Erythroblast (primary cell): ENCODE results near the gene GJB3.

ENCODE experiments used
- GATA1 ChIP-seq: IDR thresholded peaks from 2 replicates; pipeline ENCODE4 v1.6.1; 2011; ENCODE audit warnings: low read depth, mild to moderate bottlenecking, control low read depth, low read length, moderate library complexity
- POLR2A ChIP-seq: IDR thresholded peaks from 2 replicates; pipeline ENCODE4 v1.6.1; 2011; ENCODE audit warnings: mild to moderate bottlenecking, low read length

DNA sequence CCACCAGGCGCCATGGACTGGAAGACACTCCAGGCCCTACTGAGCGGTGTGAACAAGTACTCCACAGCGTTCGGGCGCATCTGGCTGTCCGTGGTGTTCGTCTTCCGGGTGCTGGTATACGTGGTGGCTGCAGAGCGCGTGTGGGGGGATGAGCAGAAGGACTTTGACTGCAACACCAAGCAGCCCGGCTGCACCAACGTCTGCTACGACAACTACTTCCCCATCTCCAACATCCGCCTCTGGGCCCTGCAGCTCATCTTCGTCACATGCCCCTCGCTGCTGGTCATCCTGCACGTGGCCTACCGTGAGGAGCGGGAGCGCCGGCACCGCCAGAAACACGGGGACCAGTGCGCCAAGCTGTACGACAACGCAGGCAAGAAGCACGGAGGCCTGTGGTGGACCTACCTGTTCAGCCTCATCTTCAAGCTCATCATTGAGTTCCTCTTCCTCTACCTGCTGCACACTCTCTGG, 3.8 kb downstream of the GJB3 start:
- TF ChIP-seq POLR2A: no peak
- TF ChIP-seq GATA1: no peak
